ENCODE measurements around the gene OGFR.

DNA sequence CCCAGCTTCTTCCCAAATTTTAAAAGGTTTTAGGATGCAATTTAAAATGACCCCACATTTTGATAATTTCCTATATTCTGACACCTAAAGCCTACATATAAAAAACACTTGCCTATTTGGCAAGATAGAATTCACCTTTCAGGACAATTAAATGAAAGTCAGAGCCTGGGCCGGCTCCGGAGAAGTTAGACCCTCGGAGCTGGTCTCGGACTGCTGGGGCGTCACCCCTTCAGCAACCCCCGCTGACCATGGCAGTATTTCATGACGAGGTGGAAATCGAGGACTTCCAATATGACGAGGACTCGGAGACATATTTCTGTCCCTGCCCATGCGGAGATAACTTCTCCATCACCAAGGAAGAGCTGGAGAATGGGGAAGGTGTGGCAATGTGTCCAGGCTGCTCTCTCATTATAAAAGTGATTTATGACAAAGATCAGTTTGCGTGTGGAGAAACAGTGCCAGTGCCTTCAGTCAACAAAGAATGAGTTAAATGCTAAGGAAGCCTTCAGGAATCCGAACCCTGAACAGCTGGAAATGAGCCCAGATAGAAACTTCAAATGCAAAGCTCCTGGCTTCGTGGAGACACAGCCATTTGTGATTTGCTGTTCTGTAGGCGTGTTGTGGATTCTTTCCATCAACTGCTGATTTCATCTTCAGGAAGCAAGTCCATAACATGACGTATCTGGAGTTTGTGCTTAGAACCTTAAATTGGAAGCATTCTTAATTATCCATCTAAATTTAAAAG is 41.0 kb downstream of the OGFR start:
- TF ChIP-seq, protein P1, sequence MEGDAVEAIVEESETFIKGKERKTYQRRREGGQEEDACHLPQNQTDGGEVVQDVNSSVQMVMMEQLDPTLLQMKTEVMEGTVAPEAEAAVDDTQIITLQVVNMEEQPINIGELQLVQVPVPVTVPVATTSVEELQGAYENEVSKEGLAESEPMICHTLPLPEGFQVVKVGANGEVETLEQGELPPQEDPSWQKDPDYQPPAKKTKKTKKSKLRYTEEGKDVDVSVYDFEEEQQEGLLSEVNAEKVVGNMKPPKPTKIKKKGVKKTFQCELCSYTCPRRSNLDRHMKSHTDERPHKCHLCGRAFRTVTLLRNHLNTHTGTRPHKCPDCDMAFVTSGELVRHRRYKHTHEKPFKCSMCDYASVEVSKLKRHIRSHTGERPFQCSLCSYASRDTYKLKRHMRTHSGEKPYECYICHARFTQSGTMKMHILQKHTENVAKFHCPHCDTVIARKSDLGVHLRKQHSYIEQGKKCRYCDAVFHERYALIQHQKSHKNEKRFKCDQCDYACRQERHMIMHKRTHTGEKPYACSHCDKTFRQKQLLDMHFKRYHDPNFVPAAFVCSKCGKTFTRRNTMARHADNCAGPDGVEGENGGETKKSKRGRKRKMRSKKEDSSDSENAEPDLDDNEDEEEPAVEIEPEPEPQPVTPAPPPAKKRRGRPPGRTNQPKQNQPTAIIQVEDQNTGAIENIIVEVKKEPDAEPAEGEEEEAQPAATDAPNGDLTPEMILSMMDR (IDR thresholded peaks at IDR 0.05; ENCODE audit: insufficient read depth, low read length, poor library complexity, severe bottlenecking), result no peak
- no peak for TF ChIP-seq EZH2phosphoT487 (conservative IDR thresholded peaks at IDR 0.05; ENCODE audit: low read length)

Measured in SU-DHL-6 (cell line).